ENCODE measurements around the gene GHRL. TPM values are rescaled to one million over a fixed set of nuclear protein-coding genes. Genes with fewer than 3 reads are reported as not detected.

GHRL gene
- under 1 TPM in 1 of 4 donors, not detected in 3; 0.80 TPM for total RNA-seq

- 59% methylated on average over 12 of the region's 12 CpGs for WGBS
- Histone ChIP-seq H3K4me3 (no peak within 1 kb of the TSS), H3K4me1 (no peaks in the 10 kb centered on the region), H3K9me3 (no peaks in the 10 kb centered on the region), H3K36me3 (peaks cover 6% of the 10 kb centered on the region), H3K27me3 (no peaks in the 10 kb centered on the region), H3K27ac (no peak within 1 kb of the TSS)
- no peak for TF ChIP-seq POLR2A (IDR thresholded peaks at IDR 0.05)
- no peak for TF ChIP-seq EP300 (IDR thresholded peaks at IDR 0.05)
- TF ChIP-seq CTCF (IDR thresholded peaks at IDR 0.05) = no peak
- no peak for TF ChIP-seq POLR2AphosphoS5 (IDR thresholded peaks at IDR 0.05)
- DNase-seq (ENCODE audit: low spot score in 2 of 2) = no peak
Observed at GRCh38 chr3:10292505-10293419, at the start of gene GHRL. Gene GHRL, minus strand, starts transcription at chr3:10292947. Its CDS starts 2,767 bp downstream, at chr3:10290180.

- H3K27me3 ChIP-seq = no peaks in the 10 kb centered on the region
- no peaks in the 10 kb centered on the region for H3K4me1 ChIP-seq
- DNase-seq (ENCODE audit: low spot score in 2 of 2) = no peak
- H3K27ac ChIP-seq = no peak overlapping the region
- no peak overlapping the region for H3K4me3 ChIP-seq
- no peaks in the 10 kb centered on the region for H3K36me3 ChIP-seq
- WGBS = 67% methylated on average over 7 of the region's 7 CpGs
- TF ChIP-seq CTCF (IDR thresholded peaks at IDR 0.05) (no peak), POLR2AphosphoS5 (IDR thresholded peaks at IDR 0.05) (no peak), POLR2A (IDR thresholded peaks at IDR 0.05) (no peak), EP300 (IDR thresholded peaks at IDR 0.05) (no peak)
- no peaks in the 10 kb centered on the region for H3K9me3 ChIP-seq
Observed at GRCh38 chr3:10341901-10342398, 49.2 kb upstream of the GHRL start.

GRCh38 chr3:10340476-10340875 lies 47.7 kb upstream of the GHRL start:
- Histone ChIP-seq H3K27ac (no peak overlapping the region), H3K4me3 (no peak overlapping the region), H3K9me3 (no peaks in the 10 kb centered on the region), H3K4me1 (no peaks in the 10 kb centered on the region), H3K27me3 (no peaks in the 10 kb centered on the region), H3K36me3 (no peaks in the 10 kb centered on the region)
- no peak for DNase-seq (ENCODE audit: low spot score in 2 of 2)
- 87% methylated on average over 18 of the region's 18 CpGs for WGBS
- TF ChIP-seq CTCF (IDR thresholded peaks at IDR 0.05) (no peak), POLR2A (IDR thresholded peaks at IDR 0.05) (no peak), POLR2AphosphoS5 (IDR thresholded peaks at IDR 0.05) (no peak), EP300 (IDR thresholded peaks at IDR 0.05) (no peak)

- Histone ChIP-seq H3K36me3 (no peaks in the 10 kb centered on the region), H3K27me3 (no peaks in the 10 kb centered on the region), H3K4me1 (no peaks in the 10 kb centered on the region), H3K4me3 (no peak overlapping the region), H3K9me3 (no peaks in the 10 kb centered on the region), H3K27ac (no peak overlapping the region)
- 68% methylated on average over 4 of the region's 4 CpGs for WGBS
- TF ChIP-seq CTCF (IDR thresholded peaks at IDR 0.05) (no peak), EP300 (IDR thresholded peaks at IDR 0.05) (no peak), POLR2AphosphoS5 (IDR thresholded peaks at IDR 0.05) (no peak), POLR2A (IDR thresholded peaks at IDR 0.05) (no peak)
- DNase-seq (ENCODE audit: low spot score in 2 of 2) = no peak
Observed at GRCh38 chr3:10340046-10340445, 47.3 kb upstream of the GHRL start.

GRCh38 chr3:10339376-10339955 lies 46.7 kb upstream of the GHRL start:
- no peak overlapping the region for H3K4me3 ChIP-seq
- H3K9me3 ChIP-seq = no peaks in the 10 kb centered on the region
- H3K36me3 ChIP-seq = no peaks in the 10 kb centered on the region
- no peak for DNase-seq (ENCODE audit: low spot score in 2 of 2)
- no peaks in the 10 kb centered on the region for H3K4me1 ChIP-seq
- no peaks in the 10 kb centered on the region for H3K27me3 ChIP-seq
- 86% methylated on average over 8 of the region's 8 CpGs for WGBS
- TF ChIP-seq CTCF (IDR thresholded peaks at IDR 0.05) = no peak
- TF ChIP-seq EP300 (IDR thresholded peaks at IDR 0.05) = no peak
- no peak for TF ChIP-seq POLR2AphosphoS5 (IDR thresholded peaks at IDR 0.05)
- TF ChIP-seq POLR2A (IDR thresholded peaks at IDR 0.05) = no peak
- no peak overlapping the region for H3K27ac ChIP-seq
